Urothelium cell line (cell line): ENCODE results near the gene LMX1A.

Source experiments
- DNase-seq: peaks from one replicate; pipeline ENCODE4 v3.0.0; 2011; ENCODE audit warnings: low spot score, mixed read lengths
- FAIRE-seq: peaks from 2 replicates; lab custom pipeline; 2011; peaks lifted over from hg19 to GRCh38; lab: Jason Lieb, UNC

LMX1A gene

DNA sequence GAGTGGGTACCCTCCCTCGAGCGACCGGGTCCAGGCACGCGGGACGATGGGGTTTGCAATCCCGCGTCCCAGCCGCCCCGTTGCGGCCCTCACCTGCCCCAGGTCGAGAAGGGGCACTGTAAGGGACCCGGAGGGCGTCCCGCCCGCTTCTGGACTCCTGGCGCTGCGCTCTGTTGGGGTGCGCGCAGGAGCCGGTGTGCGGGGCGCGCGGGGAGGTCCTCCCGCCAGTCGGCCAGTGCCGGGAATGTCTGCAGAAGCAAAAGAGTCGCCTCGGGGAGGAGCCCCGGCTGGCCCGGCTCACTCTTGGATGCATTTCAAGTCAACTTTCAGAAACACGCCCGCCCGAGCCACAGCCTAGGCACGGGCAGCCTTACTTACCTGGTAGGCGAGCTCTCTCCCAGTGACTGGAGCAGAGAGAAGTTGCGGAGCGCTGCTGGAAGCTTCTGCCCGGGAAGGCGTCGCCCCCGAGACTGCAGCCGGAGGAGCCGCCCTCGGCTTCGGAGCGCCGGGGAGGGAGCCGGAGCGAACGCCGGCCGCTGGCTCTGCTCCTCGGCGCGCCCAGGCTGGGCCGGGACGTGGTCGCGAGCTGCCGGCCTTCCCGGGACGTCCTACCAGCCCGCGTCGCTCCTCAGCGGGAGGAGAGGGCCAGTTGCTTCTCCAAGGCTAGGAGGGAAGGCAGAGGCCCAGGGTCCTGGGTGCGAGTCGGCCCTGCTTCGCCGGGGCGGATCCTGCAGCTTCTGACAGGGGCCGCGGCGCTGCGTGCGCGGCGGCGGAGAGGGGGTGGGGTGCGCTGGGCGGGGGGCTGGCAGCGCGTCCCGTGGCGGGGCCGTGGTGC, at the start of gene LMX1A:
Gene LMX1A (minus strand): TSS at position 739 of the 835 bp plus-strand sequence. CDS start 1,156 bp downstream, outside the sequence.
- FAIRE-seq (no peak), DNase-seq (no peak)

DNA sequence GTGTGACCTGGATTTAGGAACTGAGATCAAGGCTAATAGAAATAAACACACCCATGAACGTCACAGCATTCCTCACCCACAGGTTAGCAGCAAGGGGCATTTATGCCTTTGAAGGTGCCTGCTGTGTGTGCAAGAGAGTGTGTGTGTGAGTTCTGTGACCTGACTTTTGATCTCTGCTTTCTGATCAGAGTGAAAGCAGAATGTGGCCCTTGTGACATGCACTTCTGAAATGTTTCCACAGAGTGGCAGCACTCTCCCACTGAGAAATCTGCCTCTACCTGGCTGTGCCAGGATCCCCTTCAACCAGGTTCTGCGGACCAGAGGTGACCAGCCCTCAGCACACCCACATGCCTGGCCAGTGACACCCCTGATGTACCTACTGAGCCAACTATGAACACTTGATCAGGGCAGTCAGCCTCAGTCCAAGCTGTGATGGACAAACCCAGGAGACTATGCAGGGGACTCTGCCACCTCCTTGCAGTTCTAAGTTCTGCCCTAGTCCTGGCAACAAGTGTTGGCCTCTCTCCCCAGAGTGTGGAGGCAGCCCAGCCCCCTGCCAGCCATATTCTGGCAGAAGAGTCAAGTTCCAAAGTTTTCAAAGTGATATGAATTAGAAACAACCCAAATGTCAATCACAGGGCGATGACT, 47.4 kb upstream of the LMX1A start:
- FAIRE-seq (peak; percentile 59), DNase-seq (peak; percentile 37)

DNA sequence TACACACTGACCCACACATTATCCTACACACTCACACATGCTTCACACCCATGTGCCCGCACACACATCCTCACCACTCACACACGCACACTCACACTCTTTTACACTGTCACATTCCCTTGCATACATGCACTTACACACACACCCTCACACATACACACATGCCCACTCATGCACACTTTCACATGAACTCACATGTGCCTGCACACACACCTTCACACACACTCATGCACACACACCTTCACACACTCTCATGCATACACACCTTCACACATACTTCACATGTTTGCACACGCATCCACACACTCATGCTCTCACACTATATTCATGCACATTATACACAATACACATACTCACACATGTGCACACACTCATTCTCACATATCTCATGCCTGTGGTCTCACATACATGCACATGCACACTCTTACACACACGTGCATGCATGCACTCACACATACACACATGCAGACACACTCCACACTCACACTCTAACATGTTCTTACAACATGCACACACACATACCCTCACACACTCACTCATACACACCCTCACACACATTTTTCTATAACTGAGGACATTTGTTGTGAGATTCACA, 46.1 kb upstream of the LMX1A start:
- FAIRE-seq: peak; percentile 78

DNA sequence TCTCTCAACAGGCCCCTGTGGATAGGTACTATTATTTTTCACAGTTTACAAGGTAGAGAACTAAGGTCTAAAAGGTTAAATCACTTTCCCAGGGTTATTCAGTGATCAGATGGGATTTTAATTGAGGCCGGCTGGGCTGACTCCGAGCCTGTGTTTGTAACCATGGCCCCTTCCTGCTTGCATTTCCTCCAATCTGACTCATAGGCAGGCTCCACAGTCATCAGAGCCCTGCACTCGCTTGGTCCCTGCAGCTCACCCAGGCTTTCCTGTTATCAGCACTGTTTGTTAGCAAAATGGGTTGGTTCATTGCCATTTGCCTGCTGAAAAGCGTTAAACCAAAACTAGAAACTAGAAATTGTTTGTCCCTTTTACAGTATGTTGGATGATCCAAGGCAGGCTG, 41.4 kb upstream of the LMX1A start:
- DNase-seq: peak; percentile 29
- FAIRE-seq: no peak

More for the DNA sequence above, 46.1 kb upstream of the LMX1A start:
- no peak for DNase-seq

DNA sequence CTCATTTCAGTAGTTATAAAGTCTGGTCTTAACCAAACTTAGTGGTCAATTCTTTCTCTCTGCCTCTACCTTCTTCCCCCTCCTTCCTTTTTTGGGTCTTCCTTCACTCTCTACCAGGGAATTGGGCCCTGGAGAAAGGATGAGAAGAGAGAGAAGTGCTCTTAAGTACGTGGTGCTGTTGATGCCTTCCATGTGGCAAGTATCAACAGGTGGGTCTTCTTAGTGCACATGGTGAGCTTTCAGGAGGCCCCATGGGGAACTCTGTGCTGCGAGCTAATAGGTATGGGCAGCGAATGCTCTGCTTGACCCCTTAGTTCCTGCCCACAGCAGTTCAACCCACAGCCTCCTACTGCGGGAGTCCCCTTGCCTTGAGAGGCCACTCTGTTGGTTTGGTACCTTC, 39.4 kb upstream of the LMX1A start:
- DNase-seq: no peak

DNA sequence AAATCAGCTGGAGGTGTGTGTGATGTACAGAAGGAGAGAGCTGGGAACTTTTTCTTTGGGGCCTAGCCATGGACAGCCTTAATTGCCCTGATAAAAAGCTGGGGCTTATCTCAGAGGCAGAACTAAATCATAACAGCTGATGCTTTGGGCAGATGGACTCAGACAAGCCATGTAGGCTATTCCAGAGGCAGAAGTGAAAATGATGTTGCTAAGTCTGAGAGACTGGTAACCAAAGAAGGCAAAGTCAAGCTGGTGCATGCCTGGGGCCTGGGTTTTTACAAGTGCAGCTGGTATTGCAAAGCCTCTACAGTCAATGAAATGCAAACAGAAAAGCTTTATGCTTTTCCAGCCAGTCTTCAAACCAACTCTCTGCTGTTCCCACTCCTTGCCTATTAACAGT, 39.0 kb upstream of the LMX1A start:
- FAIRE-seq (no peak), DNase-seq (no peak)

More for the DNA sequence above, 39.4 kb upstream of the LMX1A start:
- no peak for FAIRE-seq

DNA sequence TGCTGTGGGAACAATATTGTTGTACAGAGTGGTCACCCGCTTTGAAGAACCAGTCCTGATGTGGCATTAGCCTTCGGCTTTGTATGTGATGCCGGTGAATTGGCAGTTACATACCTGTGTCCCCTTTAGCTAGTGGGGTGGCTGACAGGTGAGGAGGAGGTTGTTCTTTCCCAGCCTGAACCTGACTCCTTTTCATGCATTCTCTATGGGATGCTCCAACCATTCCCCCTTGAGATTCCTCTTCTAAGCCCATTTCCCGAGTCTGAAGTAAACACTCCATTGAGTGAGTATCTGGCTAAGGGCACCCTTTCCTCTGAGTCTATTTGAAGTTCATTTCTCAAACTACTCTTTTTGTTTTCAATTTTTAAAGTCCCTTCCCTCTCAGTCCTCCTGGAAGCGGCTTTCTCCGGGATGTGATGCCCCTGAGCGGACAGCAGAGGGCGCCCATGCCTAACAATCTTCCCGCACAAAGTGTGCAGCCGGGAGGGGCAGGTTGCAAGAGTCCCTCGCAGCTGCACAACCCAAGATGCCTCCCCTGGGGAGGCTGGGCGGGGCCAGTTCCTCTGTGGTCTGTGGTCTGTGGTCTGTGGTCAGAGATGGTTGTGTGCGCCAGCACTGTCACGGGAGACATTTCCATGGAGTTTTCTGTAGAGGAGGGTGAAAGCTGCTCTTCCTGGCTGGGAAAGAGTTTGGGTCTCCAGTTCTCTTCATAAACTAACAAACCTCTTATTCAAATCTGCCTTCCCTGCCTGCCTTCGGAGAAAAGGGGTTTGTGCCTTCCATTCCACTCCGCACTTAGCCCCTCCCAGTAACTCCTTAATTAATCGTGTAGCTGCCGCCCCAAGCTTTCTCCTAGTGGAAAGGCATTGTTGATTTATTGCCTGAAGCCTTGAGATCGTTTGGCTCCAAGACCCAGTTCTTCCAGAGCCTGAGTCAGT, 36.4 kb upstream of the LMX1A start:
- DNase-seq: peak; percentile 96
- FAIRE-seq: peak; percentile 84

DNA sequence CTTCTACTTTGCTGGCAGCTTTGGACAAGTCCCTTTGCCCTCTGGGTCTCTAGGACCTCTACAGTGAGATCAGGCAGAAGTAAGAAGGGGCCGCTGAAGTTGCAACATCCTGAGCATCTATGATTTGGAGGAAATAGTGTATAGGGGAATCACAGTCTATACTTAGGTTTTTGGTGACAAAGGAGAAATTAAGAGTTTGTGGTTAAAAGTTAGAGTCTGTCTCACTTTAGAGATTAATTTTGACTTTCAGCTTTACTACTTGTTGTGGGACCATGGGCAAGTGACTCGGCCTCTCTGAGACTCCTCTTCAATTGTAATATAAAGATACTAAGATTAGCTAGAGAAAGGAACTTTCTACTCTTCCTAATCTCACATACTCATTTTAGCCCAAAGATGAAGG, 33.1 kb upstream of the LMX1A start:
- FAIRE-seq: no peak
- DNase-seq: no peak

DNA sequence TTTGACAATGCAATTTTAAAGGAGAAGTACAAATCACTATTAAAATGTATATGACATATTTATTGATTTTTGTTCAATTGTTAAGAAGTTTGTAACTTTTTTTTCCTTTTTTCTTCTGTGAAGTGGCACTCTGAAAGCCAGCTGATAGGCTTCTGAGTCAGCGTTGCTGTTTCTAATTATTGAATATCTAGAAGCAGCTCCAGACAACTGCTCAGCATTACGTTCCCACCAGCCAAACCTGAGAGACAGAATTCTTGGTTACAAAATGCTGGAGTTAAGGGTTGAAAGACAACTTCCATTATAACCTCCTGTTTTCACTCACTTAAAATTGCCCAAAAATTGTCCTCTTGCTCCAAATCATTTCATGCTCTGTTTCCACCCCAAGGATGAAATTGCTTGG, 31.4 kb upstream of the LMX1A start:
- DNase-seq: no peak
- no peak for FAIRE-seq

DNA sequence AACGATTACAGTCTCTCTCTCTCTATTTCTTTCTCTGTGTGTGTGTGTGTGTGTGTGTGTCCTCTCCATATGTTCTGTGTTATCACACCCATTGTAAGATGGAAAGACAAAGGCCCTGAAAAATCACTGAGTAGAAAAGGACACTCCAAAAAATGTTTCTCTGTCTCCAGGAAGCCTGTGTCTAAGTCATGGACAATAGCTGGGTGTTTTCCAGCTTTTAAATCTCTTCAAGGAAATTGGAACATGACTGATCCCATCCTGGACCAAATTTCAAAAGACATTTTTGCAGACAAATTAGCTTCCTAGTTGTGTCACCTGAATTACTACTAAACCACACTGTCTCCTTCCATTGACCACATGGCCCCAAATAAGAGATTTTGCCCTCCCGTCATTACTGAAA, 31.0 kb upstream of the LMX1A start:
- FAIRE-seq (no peak), DNase-seq (no peak)

DNA sequence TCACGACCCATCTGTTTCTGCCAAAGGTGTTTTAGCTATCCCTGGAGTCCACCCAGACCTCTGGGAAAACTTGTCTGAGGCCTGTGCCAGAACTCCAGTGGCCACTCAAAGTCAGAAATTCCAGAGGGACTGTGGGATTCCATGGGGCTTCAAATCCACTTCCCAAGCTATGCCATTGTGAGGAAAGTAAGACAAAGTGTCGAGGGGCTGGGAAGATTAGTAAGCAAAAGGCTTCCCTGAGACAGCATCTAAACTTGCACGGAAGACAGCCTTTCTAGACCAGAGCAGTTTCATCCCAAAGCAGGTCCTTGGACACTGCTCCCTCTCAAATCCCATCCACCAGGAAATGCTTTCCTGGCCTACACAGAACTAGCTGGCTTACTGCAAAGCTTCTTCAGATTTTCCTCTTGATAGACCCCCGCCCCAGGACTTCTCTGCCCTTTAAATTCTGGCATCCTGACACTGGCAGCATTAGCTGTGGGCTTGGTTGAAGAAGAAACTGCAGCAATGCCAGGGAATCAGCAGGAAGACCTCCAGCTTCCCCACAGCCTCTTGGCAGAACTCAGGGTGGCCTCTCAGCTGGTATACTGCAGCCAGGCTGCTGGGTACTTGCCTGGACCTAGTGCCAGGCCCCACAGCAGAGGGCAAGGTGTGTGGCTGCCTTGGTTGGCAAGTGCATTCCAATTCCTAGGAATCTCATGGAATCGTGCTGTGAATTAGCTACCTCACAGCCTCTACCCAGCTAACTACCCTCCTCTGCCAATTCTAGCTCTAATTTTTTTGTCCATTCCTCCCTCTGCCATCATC, 27.3 kb upstream of the LMX1A start:
- DNase-seq (no peak), FAIRE-seq (no peak)

DNA sequence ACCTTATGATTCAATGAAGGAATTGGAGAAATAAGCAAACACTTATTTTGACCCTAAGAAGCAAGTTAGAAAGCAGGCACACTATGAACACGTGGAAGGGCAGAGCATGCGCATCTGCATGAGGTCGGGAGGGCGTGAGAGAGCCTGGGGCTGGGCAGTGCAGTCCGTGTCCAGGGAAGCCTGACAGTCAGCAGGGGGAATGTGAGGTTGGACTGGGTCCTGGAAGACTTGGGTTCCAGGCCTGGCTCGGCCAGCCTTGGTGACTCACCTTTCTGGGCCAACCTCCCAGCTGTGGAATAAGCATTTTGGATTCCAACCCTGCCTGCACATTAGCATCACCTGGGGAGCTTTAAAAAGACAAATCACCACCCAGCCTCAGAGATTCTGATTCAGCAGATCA, 26.6 kb upstream of the LMX1A start:
- no peak for FAIRE-seq

DNA sequence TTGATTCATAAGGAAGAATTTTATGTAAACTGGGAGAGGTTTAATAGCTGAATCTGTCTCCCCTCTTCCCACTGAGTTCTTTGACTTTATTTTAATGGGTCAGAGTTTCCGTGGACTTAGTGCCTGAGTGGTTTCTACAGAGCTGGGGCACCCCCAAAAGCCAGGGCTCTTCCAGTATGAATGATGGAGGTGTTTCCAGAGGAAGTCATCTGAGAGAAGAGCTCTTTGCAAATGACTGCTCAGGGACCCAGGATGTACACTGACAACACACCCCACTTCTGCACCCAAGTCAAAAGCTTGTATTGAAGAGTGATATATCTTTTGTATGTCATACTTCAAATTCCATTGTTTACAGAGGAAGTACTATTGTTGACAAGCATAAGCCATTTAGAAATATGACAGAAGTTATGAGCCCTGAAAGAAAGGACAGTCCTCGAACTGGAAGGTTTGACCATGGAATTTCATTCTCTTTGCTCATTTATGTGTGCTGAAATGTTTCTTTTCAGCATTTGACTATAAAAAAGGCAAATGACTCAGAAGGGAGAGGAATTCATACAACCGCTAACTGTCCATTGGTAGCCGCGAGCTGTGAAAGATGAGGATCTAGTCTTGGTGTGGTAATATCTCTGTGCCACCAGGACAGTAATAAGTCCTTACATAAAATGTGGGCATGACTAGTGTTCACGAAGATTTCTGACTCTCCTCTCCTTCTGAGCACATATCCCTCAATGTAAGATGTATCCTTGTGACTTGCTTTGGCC, 25.4 kb upstream of the LMX1A start:
- DNase-seq: no peak

More for the DNA sequence above, 26.6 kb upstream of the LMX1A start:
- DNase-seq: no peak

DNA sequence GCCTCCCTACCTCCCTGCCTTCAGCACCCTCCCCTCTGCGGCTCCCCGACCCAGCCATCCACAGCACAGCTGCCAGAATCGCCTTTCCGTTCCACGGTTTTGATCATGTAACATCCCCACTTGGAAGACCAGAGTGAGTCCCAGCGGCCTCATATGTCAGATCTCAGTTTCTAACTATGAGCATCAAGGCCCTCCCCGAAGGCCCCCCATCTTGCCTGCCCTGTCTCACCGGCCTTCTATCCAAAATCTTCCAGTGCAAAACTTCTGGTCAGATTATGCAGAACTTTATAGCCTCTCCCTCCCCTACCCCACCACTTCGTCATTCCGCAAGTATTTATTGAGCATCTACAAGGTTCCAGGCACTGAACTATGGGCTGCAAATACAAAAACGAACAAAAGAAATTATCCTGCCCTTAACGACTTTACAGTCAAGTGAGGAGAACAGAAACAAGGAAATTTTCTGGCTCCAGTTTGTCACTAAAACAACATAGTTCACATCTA, 20.3 kb upstream of the LMX1A start:
- DNase-seq (no peak), FAIRE-seq (peak; percentile 40)

More for the DNA sequence above, 25.4 kb upstream of the LMX1A start:
- FAIRE-seq: no peak

DNA sequence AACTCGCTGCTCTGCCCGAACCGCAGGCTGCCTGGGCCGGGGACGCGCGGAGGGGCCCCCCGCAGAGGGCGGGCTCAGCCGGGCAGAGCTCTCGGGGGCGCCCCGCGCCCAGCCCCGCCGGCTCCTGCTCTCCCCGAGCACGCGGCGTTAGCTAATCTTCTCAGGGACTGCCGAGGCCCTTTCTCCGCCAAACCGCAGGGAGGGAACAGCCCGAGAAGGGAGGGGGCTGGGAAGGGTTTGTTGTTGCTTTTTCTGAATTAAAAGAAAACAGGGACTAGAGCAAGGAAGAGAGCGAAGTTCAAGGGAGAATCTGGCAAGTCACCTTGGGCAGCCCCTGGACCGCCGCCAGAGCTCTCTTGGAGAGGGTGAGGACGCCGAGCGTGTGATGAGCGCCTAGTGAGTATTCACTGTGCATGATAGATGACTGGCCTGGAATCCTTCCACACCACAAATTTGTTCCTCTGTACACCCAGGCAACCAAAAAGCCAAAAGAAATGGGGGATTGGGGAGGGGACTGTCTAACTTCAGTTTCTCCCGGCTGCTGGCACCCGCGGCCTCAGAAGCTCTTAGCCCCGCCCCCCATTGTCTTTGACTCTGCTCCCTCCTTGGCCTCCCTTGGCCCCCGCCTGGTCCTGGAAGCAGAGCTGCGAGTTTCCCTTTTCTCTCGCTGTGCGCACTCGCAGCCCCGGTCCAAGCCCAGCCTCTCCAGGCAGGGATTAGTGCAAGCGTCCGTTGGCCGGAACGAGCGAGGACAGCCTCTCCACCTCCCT, 19.7 kb upstream of the LMX1A start:
- FAIRE-seq (no peak), DNase-seq (peak; percentile 82)

DNA sequence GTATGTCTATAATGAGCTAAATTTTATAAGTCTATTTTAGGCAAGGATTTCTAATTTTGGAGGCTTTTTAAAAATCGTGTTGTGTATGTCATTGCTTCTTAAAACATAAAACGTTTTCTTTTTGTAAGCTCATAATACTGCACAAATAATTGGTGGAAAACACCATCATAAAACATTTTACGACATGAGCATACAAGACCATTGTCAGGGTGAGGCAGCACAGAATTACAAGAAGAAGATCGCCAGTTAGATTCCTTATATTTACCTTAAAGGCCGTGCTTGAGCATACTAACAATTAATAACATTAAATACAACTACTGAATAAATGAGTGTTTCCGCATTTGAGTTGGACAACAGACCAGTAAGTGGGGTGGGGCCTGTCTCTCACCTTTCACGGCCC, 19.1 kb upstream of the LMX1A start:
- FAIRE-seq: no peak
- no peak for DNase-seq

DNA sequence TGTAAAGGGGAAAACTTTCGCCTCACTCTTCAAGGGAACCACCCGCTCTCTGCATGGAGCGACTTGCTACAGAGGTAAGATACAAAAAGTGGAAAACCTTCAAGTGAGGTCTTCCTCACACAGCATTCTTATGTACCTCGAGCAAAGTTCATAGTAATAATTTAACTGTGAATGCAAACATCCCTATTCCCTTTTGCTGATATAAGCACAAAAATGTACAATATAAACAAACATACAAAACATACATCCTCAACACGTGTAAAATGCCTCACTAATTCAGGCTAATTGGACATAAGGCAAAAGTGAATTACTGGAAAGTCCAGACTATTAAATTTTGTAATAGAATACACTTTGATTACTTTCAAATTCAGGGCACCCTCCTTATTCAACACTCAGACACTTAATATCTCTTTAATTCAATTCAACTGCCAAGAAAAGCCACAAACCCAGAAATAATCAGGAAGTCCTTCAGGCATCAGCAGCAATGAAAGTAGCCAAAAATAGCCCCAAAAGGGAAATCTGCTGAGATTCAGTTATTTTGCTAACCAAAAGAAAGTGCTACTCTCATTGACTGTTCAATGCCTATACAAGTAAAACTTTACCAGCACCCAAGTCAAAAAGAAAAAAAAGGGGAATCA, 15.2 kb upstream of the LMX1A start:
- no peak for FAIRE-seq

More for the DNA sequence above, 15.2 kb upstream of the LMX1A start:
- DNase-seq: no peak
